ENCODE data around the gene VKORC1L1.
"Not testable (repeated sequence)": the region's sequence is repeated elsewhere in the genome, so short reads cannot be mapped to it uniquely, and the experiment has no call there.

Gene VKORC1L1

DNA sequence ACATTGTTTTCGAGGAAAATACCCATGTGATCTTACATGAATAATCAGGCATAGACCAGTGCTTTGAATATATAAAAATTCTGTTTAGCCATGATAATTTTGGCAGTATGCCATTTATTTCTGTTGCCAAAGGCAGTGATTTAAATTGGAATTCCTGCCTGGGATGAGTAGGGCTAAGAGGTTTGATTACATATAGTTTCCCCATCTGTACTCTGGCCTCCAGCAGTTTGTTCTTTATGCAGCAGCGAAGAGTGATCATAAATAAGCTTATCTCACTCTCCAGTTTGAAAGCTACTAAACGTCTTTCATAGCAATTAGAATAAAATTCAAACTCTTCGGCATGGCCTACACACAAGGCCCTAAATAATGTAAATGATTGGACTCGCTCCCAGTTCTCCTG is 72.9 kb downstream of the VKORC1L1 start:
- not testable (repeated sequence) for DNase-seq

GRCh38 chr7:65946904-65947303 is 74.0 kb downstream of the VKORC1L1 start:
- no peak for DNase-seq

DNA sequence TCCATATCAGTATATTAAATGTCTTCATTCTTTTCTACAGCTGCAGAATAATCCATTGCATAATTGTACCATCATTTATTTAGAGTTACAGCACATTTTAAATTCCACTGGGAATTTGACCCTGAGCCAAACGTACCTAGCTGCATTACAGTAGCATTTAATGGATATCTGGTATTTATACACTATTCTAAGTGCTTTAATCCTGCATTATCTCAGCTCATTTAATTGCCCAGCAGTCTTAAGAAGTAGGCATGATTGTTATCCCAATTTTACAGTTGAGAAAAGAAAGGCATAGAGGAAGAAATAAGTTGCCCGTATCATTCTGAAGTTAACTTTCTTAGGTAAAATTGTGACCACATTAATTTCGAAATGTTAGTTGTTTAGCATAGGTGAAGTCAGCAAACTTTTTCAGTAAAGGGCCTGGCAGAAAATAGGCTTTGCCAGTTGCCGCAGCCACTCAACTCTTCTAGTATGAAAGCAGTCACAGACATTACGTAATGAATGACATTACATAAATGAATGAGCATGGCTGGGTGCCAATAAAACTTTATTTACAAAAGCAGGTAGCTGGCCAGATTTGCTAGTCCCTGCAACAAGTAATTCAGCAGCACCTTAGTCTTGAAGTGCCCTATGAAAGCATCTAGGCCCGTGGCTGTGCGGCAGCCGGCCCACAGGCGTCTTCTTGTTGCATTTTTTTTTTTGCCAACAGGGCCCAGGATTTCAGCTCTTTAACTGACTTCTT is 79.1 kb downstream of the VKORC1L1 start:
- DNase-seq = no peak

DNA sequence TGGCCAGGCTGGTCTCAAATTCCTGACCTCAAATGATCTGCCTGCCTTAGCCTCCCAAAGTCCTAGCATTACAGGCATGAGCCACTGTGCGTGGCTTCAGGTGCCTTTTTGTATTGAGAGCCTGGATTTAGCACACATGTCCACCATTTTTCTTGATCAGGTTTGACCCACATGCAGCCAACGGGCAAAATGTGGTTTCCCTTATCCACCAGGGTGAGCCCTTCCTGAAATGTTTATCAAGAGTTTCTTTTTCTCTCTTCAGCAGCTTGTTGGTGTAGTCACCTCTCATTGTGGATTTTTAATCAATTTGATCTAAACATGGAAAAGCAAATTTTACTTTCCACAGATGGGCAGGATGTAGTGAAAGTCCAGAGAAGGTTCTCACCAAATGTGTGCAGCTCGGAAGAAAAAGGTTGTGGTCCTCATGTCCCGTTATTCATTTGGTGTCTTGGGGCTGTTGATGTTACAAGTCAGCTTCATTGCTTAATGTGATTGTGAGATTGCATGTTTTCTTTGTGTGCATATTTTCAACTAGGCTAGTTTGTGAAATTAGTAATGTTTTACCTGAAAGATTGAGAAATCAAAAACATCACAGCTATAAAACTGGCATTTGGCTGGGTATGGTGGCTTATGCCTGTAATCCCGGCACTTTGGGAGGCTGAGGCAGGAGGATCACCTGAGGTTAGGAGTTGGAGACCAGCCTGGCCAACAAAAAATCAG is 80.3 kb downstream of the VKORC1L1 start:
- no peak for DNase-seq

DNA sequence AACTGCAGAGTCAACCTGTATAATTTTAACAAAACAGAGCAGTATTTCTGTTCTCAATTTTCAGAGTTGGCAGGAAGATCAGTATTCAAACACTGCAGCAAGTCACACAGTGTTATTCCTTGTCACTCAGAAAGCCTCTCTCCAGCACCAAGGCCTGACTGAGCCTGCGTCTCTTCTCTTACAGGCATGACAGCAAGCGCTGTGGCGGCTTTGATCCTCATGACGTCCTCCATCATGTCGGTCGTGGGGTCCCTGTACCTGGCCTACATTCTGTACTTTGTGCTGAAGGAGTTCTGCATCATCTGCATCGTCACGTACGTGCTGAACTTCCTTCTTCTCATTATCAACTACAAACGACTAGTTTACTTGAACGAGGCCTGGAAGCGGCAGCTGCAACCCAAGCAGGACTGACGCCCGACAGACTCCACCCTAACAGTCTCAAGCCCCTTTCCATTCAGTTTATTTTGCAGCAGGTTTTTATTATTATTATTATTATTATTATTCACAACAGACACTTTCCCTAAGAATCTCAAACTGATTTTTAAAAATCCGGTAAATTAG is 81.1 kb downstream of the VKORC1L1 start:
- no peak for DNase-seq

- DNase-seq = no peak
These were observed 82.8 kb downstream of the VKORC1L1 start for GRCh38 chr7:65955718-65956117.

DNA sequence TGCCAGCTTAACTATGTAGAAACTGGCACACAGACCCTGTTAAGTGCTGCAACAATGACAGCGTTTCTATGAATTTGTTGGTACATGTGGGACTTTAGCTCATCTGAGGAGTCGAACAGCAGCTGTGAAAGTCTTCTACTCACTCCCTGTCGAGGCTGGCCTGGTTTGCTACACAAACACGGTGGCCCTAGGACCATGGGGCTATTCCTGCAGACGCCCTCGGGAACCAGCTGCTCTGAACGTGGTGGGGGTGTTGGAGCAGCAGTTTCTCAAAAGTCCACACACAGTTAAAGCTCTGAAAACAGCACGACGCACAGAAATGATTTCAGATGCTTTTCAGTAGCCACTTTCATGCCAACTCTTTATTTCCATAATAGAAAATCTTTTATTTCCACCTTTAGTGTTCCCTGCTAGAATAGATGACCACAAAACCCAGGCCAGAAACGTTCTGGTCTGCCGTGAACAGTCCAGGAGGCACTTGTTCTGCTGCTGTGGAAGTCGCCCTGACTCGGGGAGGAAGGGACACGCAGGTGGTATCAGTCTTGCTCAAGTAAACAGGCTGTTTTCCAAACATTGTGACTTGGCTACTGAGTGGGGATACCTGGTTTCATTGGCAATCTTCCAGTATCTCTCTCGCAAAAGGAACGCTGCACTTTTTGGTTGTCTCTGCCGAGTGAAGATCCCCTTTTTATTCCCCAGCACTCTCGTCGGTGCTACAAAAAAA is 87.6 kb downstream of the VKORC1L1 start:
- DNase-seq = no peak

DNA sequence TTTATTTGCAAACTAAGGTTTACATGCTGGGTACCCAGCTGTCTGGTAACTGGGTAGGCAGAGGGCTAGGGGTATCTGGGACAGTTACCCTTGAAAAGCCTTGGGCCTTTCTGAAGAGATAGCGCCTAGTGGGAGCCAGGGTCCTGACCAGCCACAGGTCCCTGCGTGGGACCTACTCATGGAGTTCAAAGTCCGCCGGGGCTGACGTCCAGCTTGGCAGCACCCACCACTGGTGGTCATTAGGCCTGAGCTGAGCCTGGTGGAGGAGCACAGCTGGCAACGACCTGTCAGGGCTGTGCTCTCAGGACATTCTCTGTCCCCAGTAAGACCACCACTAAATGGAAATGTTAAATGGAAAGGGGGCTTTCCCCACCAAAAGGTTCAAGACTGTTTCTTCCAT is 89.2 kb downstream of the VKORC1L1 start:
- DNase-seq = no peak

DNA sequence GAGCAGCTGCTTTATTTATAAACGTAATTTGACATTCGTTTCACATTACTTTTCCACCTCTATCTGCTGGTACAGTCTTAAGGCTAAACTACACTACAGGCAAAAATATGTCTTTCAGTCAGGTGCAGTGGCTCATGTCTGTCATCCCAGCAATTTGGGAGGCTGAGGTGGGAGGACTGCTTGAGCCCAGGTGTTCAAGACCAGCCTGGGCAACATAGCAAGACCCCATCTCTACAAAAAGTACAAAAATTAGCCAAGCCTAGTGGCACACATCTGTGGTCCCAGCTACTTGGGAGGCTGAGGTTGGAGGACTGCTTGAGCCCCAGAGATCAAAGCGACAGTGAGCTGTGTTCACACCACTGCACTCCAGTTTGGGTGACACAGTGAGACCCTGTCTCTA is 91.8 kb downstream of the VKORC1L1 start:
- DNase-seq = not testable (repeated sequence)

- DNase-seq = no peak
These were observed 93.3 kb downstream of the VKORC1L1 start for GRCh38 chr7:65966146-65966545.

- no peak for DNase-seq
These were observed 94.7 kb downstream of the VKORC1L1 start for GRCh38 chr7:65967361-65968155.

DNA sequence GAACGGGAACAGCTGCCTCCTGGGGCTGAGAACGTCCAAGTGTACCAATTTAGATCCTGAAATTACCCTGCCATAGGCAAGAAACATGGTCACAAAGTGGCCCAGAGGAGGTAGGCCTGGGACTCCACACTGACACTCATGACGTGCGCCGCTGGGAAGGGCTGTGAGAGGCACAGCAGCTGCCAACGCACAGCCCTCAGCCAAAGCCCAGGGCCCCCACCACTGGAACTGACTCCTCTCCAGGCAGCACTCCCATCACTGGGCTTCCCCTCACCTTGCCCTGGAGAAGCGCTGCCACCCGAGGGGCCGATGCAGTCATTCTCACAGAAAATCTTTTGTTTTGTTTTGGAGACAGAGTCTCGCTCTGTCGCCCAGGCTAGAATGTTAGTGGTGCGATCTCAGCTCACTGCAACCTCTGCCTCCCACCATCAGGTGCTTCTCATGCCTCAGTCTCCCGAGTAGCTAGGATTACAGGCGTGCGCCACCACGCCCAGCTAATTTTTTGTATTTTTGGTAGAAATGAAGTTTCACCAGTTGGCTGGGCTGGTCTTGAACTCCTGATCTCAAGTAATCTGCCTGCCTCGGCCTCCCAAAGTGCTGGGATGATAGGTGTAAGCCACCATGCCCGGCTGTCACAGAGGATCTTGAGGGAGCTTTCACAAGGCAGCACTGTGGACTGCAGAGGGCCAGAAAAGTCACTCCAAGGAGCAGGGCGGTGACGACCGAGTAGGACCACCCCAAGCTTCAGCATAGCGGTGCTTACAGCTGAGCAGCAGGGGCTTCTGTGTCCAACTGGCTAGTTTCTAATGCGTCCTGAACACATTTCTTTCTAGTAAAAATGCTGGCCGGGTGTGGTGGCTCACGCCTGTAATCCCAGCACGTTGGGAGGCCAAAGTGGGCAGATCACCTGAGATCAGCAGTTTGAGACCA is 95.6 kb downstream of the VKORC1L1 start:
- DNase-seq = no peak

GRCh38 chr7:65971021-65971420 is 98.1 kb downstream of the VKORC1L1 start:
- DNase-seq = no peak

DNA sequence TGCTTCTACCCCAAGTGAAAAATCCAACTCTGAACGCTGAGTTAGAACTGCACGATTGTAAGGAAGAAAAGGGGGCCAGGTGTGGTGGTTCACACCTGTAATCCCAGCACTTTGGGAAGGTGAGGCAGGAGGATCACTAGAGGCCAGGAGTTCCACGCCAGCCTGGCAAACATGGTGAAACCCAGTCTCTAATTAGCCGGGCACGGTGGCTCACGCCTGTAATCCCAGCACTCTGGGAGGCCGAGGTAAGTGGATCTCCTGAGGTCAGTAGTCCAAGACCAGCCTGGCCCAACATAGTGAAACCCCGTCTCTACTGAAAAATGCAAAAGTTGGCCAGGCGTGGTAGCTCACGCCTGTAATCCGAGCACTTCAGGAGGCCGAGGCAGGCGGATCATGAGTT is 100.1 kb downstream of the VKORC1L1 start:
- DNase-seq = no peak

DNA sequence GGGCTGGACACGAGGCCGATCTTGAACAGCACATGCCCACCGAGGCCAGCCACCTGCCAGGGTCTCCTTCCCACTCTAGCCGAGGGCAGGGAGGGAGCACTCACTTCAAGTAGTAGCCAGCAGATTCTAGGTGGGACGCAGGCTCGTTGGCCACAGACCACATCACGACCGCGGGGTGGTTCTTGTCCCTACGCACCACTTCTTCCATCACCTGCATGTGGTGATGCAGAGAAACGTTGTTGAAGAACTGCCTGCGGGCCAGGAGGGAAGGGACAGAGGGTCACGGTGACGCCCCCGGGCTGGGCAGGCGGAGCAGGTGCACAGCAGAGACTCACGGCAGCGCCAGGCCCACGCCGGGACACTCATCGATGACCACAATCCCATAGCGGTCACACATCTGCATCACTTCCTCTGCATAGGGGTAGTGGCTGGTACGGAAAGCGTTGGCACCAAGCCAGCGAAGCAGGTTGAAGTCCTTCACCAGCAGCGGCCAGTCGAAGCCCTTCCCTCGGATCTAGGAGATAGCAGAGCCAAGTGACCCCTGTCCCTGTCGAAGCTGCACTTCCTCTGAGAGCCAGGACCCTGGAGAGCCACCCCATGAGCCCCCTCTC is 101.4 kb downstream of the VKORC1L1 start:
- no peak for DNase-seq

- no peak for DNase-seq
These were observed 102.0 kb downstream of the VKORC1L1 start for GRCh38 chr7:65974876-65975275.

DNA sequence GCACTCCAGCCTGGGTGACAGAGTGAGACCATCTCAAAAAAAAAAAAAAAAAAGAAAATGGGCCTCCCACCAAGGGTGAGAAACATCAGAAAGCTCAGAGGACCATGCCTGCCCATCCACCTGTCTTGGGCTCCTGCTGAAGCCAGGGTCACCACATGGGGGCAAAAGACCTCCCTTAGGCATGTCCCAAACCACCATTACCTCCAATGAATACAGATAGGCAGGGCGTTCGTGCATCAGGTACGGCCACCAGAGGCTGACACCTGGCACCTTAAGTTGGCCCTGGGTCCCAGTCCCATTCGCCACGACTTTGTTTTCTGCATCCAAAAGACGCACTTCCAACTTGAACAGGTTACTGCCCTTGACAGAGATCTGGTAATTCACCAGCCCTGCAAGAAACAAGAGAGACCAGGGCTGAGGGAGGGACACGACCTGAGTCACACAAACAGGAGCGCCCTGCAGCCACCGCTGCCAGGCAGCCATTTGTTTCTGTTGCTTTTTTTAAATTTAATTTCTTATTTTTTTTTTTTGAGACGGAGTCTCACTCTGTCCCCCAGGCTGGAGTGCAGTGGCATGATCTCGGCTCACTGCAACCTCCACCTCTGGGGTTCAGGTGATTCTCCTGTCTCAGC is 103.1 kb downstream of the VKORC1L1 start:
- DNase-seq = no peak

DNA sequence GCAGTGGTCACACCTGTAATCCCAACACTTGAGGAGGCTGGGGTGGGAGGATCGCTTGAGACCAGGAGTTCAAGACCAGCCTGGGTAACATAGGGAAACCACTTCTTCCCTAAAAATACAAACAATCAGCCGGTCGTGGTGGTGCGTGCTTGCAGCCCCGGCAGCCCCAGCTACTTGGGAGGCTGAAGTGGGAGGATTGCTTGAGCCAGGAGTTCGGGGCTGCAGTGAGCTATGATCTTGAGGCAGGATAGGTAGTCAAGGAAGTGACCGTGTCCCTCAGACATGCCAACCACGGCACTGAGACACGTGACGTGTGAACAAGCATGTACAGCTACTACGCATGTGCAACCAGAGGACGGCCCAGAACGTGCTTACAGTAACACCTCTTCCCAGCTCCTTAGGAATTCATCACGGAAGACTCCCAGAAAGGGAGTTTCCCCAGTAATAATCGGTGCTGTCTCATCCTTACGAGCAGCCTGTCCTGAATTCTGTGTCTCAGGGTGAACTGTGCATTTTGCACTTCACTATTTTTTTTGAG is 103.9 kb downstream of the VKORC1L1 start:
- DNase-seq = no peak

DNA sequence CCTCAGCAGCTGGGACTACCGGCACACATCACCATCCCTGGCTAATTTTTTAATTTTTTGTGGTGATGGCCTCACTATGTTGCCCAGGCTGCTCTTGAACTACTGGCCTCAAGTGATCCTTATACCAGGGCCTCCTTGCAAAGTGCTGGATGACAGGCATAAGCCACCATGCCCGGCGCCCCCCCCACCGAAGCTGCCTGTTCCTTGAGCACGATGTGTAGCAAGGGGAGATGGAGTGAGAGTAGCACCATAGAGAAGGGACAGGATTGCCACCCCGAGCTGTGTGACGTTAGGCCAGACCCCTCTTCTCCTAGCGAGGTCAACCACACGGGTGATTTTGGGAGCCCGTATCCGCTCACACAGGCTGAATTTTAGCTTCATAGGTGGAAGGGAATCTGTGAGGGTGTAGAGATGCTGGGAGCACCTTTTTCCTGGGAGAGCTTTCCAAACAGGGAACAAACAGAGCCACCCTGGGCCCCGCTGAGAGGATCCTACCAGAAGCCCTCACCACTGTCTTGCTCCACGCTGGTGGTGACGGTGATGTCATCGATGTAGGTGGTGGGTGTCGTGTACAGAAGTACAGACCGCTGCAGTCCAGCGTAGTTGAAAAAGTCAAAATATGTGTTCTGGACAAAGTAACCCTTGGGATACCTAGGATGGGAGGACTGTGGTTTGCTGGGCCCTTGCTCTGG is 106.2 kb downstream of the VKORC1L1 start:
- DNase-seq = no peak
